H1 (cell line): ENCODE measurements around the gene TIMMDC1. TPM values are rescaled to one million over a fixed set of nuclear protein-coding genes. Genes with fewer than 3 reads are reported as not detected.

Experiments
- CBX5 ChIP-seq: fragments of 300-800, 300-1000 bp; sonication (generic); IDR thresholded peaks from 2 replicates; pipeline ENCODE4 v1.7.1; 2016; ENCODE audit warnings: antibody characterized with exemption, low read length, low read depth
- GABPA ChIP-seq: IDR thresholded peaks from 2 replicates; pipeline ENCODE4 v1.6.1; 2011; ENCODE audit warnings: mild to moderate bottlenecking, low read length, moderate library complexity, borderline replicate concordance; ENCODE audit not compliant: insufficient read depth
- JUND ChIP-seq: IDR thresholded peaks from 2 replicates; pipeline ENCODE4 v1.6.1; 2011; ENCODE audit warnings: mild to moderate bottlenecking, improper control_type of control experiment, low read length
- RFX5 ChIP-seq: IDR thresholded peaks from 2 replicates; pipeline ENCODE4 v1.6.1; 2011; ENCODE audit warnings: low read depth, low read length, improper control_type of control experiment, borderline replicate concordance
- SIX5 ChIP-seq: IDR thresholded peaks from 2 replicates; pipeline ENCODE4 v1.6.1; 2011; ENCODE audit warnings: mild to moderate bottlenecking, low read depth, low read length
- polyA plus RNA-seq, 7 experiments: library from polyadenylated mRNA; depleted of rRNA in 3 of 7; stranded (reverse) in 5 of 7; unstranded in 2 of 7; fragments of >200 nt in 5 of 7; fragments of 200-250 nt in 2 of 7; gene quantifications; 1 replicate in 5 of 7; 2 replicates in 1 of 7; 4 replicates in 1 of 7; pipeline versions ENCODE4 v1.2.1 to v1.2.3, GENCODE V29; 2011 to 2013; ENCODE audit warnings: missing spikeins in 2 of 7, mixed read lengths in 2 of 7
- total RNA-seq: library from RNA; stranded (reverse); fragmentation: NEBNext Ultra II Directional; extraction: Animal tissue kit (Norgen Biotek cat#: 25700); gene quantifications from 2 replicates; pipeline ENCODE4 v1.2.1, GENCODE V29; 2021
- TF ChIP-seq, protein P1 (sequence below): IDR thresholded peaks from 2 replicates; pipeline ENCODE4 v1.6.1; 2011; ENCODE audit warnings: low read length, improper control_type of control experiment

Gene TIMMDC1
- total and polyA plus RNA-seq, 2 of the 8 experiments (the other 6 are each of a cell fraction or from before 2014, with no cell fraction given): 80.7 to 128 TPM

DNA sequence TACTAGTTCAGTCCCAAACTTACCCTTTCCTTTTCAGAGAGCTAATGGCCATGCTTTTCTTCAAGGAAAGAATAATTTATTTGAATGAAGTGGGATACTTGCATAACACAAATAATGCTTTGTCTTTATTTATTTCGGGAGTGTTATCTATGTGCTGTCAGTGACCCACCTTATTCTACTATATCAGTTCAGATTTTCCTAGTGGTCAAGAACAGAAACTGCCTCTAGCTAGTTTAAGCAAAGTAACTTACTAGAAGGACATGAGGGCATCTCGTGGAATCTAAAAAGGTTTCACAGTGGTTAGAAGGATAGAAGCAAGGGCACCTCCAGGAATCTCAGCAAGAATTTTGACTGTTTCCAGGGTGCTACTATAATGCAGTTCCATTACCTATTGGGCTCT, 3.8 kb upstream of the TIMMDC1 start (continued):
- TF ChIP-seq CBX5: no peak
- TF ChIP-seq GABPA: no peak
- no peak for TF ChIP-seq SIX5
- no peak for TF ChIP-seq RFX5
- TF ChIP-seq, protein P1, sequence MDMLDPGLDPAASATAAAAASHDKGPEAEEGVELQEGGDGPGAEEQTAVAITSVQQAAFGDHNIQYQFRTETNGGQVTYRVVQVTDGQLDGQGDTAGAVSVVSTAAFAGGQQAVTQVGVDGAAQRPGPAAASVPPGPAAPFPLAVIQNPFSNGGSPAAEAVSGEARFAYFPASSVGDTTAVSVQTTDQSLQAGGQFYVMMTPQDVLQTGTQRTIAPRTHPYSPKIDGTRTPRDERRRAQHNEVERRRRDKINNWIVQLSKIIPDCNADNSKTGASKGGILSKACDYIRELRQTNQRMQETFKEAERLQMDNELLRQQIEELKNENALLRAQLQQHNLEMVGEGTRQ: no peak
- no peak for TF ChIP-seq JUND
- TF ChIP-seq, all 59 proteins: peak for 0
